GM12878 (cell line): ENCODE measurements around the gene RAB26. TPM values are rescaled to one million over a fixed set of nuclear protein-coding genes. Genes with fewer than 3 reads are reported as not detected.
"Not testable (repeated sequence)": the region's sequence is repeated elsewhere in the genome, so short reads cannot be mapped to it uniquely, and the experiment has no call there.

Experiments used
- ATAC-seq: fragments of 200-7000 bp; cut with Tn5 transposase; 3 replicates; pipeline ENCODE4 v1.9.1; 2020; ENCODE audit warnings: mild to moderate bottlenecking, moderate library complexity
- BruUV-seq: library from RNA; stranded (reverse); fragments of 400-500 nt; replicated peaks from 2 replicates; lab custom pipeline; 2021; lab: Mats Ljungman, UMichigan
- CTCF ChIA-PET: fragments of 300-600 bp; sonication (Branson Sonifier 250); formaldehyde crosslinking; extraction: SDS; loops from one replicate; lab custom pipeline; 2021; ENCODE audit warnings: inconsistent platforms; lab: Yijun Ruan, JAX
- POLR2A ChIA-PET: fragments of 350-600 bp; formaldehyde crosslinking; extraction: SDS; loops from one replicate; lab custom pipeline; 2021; ENCODE audit warnings: inconsistent platforms; lab: Charles Lee
- RAD21 ChIA-PET: fragments of 300-600 bp; sonication (Branson Sonifier 250); formaldehyde crosslinking; loops from one replicate; lab custom pipeline; 2023; ENCODE audit warnings: antibody characterized with exemption; ENCODE audit not compliant: unreplicated experiment; lab: Charles Lee
- SMC1A ChIA-PET: fragments of 300-600 bp; sonication (Branson Sonifier 250); formaldehyde crosslinking; loops from one replicate; lab custom pipeline; 2023; ENCODE audit not compliant: unreplicated experiment, uncharacterized antibody; lab: Charles Lee
- DNase-seq: peaks from one replicate; pipeline ENCODE4 v3.0.0-alpha.2; 2011; ENCODE audit warnings: low read depth, low spot score
- FAIRE-seq: peaks from 3 replicates; lab custom pipeline; 2011; peaks lifted over from hg19 to GRCh38; lab: Jason Lieb, UNC
- H2AFZ ChIP-seq: 2 replicates; pipeline ENCODE4 v1.6.0; 2011; ENCODE audit warnings: low read depth, low read length, control low read depth; ENCODE audit not compliant: control insufficient read depth
- H3K27ac ChIP-seq: 2 replicates; pipeline ENCODE4 v1.5.1; 2011; ENCODE audit warnings: control low read depth; ENCODE audit not compliant: control insufficient read depth, insufficient read depth
- H3K27me3 ChIP-seq, 2 experiments: replicated peaks in 1 of 2; 2 replicates each; pipeline versions ENCODE4 v1.6.0 to v1.6.1; 2011; ENCODE audit warnings: low read length in 1 of 2; ENCODE audit not compliant: control insufficient read depth in 2 of 2, insufficient read depth in 2 of 2
- H3K36me3 ChIP-seq, 2 experiments: 2 replicates each; pipeline ENCODE4 v1.5.1; 2011; ENCODE audit warnings: low read length in 1 of 2; ENCODE audit not compliant: control insufficient read depth in 2 of 2, insufficient read depth in 2 of 2
- H3K4me1 ChIP-seq: 2 replicates; pipeline ENCODE4 v1.6.1; 2011; ENCODE audit warnings: mild to moderate bottlenecking, low read length, moderate library complexity, mixed read lengths; ENCODE audit not compliant: control insufficient read depth, insufficient read depth
- H3K4me2 ChIP-seq: 2 replicates; pipeline ENCODE4 v1.6.0; 2011; ENCODE audit warnings: control low read depth; ENCODE audit not compliant: control insufficient read depth, insufficient read depth
- H3K4me3 ChIP-seq: fragments of 200-600 bp; sonication (generic); 2 replicates; pipeline ENCODE4 v1.5.1; 2016
- H3K79me2 ChIP-seq: 2 replicates; pipeline ENCODE4 v1.6.0; 2011; ENCODE audit warnings: low read length; ENCODE audit not compliant: control insufficient read depth, insufficient read depth
- H3K9ac ChIP-seq: 2 replicates; pipeline ENCODE4 v1.8.0; 2011; ENCODE audit warnings: low read length, control low read depth, mixed read lengths; ENCODE audit not compliant: control insufficient read depth, insufficient read depth
- H3K9me3 ChIP-seq: replicated peaks from 3 replicates; pipeline ENCODE4 v1.5.1; 2011; ENCODE audit warnings: mild to moderate bottlenecking, low read length; ENCODE audit not compliant: control insufficient read depth, insufficient read depth
- H4K20me1 ChIP-seq: 2 replicates; pipeline ENCODE4 v1.6.0; 2011; ENCODE audit not compliant: control insufficient read depth, insufficient read depth
- WGBS: methylation state at CpG from one replicate; pipeline ENCODE4 v1.1.6; 2016; ENCODE audit warnings: low lambda C conversion rate; ENCODE audit not compliant: insufficient replicate concordance, insufficient coverage; ENCODE audit errors: missing lambda C conversion rate; 5-methylcytosine and 5-hydroxymethylcytosine counted together
- in situ Hi-C: fragments of 300-500 bp; cut with MboI; formaldehyde crosslinking; loops from 9 replicates; pipeline ENCODE4 v1.14.3; 2018; ENCODE audit warnings: mixed read lengths
- intact Hi-C: fragments of 100-400 bp; cut with micrococcal nuclease; formaldehyde crosslinking; loops from one replicate; pipeline ENCODE4 v1.14.2; 2022; ENCODE audit not compliant: unreplicated experiment
- polyA plus RNA-seq, 11 experiments: library from polyadenylated mRNA; depleted of rRNA in 4 of 11; unstranded in 6 of 11; stranded (reverse) in 5 of 11; fragments of >200 nt; fragmentation: Nextera tagmentation in 4 of 11; fragmentation: Illumina TruSeq in 1 of 11; extraction: Ambion mirVana in 4 of 11; extraction: Trizol in 1 of 11; gene quantifications; 1 replicate in 1 of 11; 2 replicates in 10 of 11; pipeline versions ENCODE4 v1.2.1 to v1.2.3, GENCODE V29; 2011 to 2016; ENCODE audit warnings: inconsistent platforms in 2 of 11, missing spikeins in 2 of 11, low read depth in 1 of 11
- total RNA-seq, 4 experiments: library from RNA; depleted of rRNA in 3 of 4; stranded (reverse); fragments of >200 nt in 3 of 4; fragmentation: Illumina TruSeq in 1 of 4; extraction: Trizol in 1 of 4; gene quantifications; 2 replicates each; pipeline versions ENCODE4 v1.2.1 to v1.2.3, GENCODE V29; 2013 to 2021

RAB26 gene
- total and polyA plus RNA-seq, 10 of the 15 experiments (the other 5 are each of a cell fraction or from before 2014, with no cell fraction given): 0.13 to 4.5 (median 0.33) TPM; not detected in 1

GRCh38 chr16:2122934-2123683, 25.3 kb upstream of the RAB26 start:
- H3K9me3 ChIP-seq, FAIRE-seq, ATAC-seq, CTCF ChIA-PET, POLR2A ChIA-PET, H3K36me3 ChIP-seq, H3K79me2 ChIP-seq, H4K20me1 ChIP-seq, H3K4me3 ChIP-seq, H3K27me3 ChIP-seq, SMC1A ChIA-PET, in situ Hi-C loops, RAD21 ChIA-PET, intact Hi-C loops, H3K4me2 ChIP-seq, H3K4me1 ChIP-seq, H2AFZ ChIP-seq, H3K27ac ChIP-seq, H3K9ac ChIP-seq, BruUV-seq, DNase-seq: not testable (repeated sequence)
- WGBS: 90% methylated on average over 16 of the region's 26 CpGs

- H3K27me3 ChIP-seq, H3K4me2 ChIP-seq, H3K4me3 ChIP-seq, ATAC-seq, BruUV-seq, H2AFZ ChIP-seq, intact Hi-C loops, CTCF ChIA-PET, H3K9ac ChIP-seq, in situ Hi-C loops, H3K79me2 ChIP-seq, SMC1A ChIA-PET, H3K9me3 ChIP-seq, POLR2A ChIA-PET, RAD21 ChIA-PET, DNase-seq, H4K20me1 ChIP-seq, H3K4me1 ChIP-seq, FAIRE-seq, H3K36me3 ChIP-seq, H3K27ac ChIP-seq: not testable (repeated sequence)
- WGBS: 83% methylated on average over 17 of the region's 27 CpGs
These were observed 24.6 kb upstream of the RAB26 start for GRCh38 chr16:2123706-2124376.

GRCh38 chr16:2124377-2124693, 24.1 kb upstream of the RAB26 start:
- H3K27ac ChIP-seq, intact Hi-C loops, CTCF ChIA-PET, H3K79me2 ChIP-seq, SMC1A ChIA-PET, H3K9me3 ChIP-seq, H3K27me3 ChIP-seq, H3K4me3 ChIP-seq, FAIRE-seq, H3K36me3 ChIP-seq, RAD21 ChIA-PET, in situ Hi-C loops, POLR2A ChIA-PET, H3K9ac ChIP-seq, H3K4me2 ChIP-seq, H2AFZ ChIP-seq, ATAC-seq, H4K20me1 ChIP-seq, DNase-seq, H3K4me1 ChIP-seq, BruUV-seq: not testable (repeated sequence)
- 87% methylated on average over 11 of the region's 11 CpGs for WGBS
